Stimulated activated naive CD4-positive, alpha-beta T cell (primary cell): ENCODE measurements around the gene HTR2C.
"Not testable (repeated sequence)": the region's sequence is repeated elsewhere in the genome, so short reads cannot be mapped to it uniquely, and the experiment has no call there.

Experiments used
- DNase-seq, 6 experiments: peaks; one replicate each; lab custom pipeline; 2025; lab: John Stamatoyannopoulos, UW

The HTR2C gene

DNA sequence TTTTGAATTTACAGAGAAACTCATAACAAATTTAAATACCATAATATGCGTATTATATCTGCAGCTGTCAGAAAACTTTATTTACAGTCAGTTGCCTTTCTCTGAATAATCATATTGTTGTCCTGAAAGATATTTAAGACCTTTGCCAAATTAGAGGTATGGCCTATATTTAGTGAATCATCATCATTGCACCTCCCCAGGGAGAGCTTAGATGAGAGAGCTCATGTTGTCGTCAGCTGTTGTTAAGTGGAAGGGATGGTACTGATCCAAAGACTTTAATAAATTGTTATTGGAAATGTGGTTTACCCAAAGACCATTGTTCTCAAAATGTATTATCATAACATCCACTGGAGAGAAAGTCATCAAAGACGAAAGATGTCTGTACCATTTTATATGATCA lies 128.6 kb downstream of the HTR2C start:
- DNase-seq = no peak

DNA sequence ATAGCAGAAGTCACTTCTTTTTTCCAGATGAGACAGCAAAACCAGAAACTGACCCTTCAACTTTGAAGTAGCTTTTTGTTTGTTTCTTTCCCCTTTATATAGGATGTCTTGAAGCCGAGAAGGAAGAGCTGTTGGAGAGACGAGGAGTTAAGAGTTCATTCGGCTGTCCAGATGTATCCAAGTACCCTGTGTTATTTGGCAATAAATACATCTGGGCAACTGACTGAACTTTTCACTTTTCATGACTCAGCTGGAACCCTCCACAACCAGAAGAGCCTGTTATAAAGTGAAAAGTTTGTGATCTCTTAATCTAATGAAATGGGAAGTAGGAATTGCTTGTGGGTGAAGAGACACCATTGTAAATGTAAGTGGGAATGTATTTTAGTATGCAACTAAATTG lies 131.2 kb downstream of the HTR2C start:
- no peak for DNase-seq

DNA sequence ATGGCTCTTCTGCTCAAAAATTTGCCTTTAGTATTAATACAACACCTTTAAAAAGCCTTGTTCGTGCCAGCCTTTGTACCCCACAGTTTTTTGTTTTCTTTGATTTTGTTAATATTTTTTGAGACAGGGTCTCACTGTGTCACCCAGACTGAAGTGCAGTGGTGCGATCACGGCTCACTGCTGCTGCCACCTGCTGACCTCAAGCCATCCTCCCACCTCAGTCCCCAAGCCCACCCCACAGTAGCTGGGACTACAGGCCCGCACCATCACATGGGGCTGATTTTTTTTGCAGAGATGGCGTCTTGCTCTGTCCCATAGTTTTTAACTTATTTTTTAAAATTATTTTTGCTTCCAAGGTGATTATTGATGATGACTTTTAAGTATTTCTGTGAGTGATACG lies 134.0 kb downstream of the HTR2C start:
- DNase-seq = no peak

DNA sequence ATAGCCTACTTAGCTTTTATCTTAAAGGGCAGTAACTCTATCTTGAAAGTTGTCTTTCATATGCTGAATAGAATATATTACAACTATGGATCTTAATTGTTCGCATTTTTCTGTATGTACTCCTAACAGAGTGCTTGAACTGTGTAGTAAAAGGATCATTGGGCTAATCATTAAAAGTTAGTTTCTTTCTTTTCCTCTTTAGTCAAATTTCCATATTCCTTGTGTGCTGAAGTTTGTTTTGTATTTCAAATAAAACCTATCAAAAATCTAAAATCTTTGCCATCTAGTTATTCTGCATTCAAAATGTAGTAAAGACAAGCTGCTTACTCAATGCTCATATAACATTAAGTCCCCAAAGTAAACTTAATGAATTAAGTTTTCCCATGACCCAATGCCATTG lies 182.7 kb downstream of the HTR2C start:
- no peak for DNase-seq

DNA sequence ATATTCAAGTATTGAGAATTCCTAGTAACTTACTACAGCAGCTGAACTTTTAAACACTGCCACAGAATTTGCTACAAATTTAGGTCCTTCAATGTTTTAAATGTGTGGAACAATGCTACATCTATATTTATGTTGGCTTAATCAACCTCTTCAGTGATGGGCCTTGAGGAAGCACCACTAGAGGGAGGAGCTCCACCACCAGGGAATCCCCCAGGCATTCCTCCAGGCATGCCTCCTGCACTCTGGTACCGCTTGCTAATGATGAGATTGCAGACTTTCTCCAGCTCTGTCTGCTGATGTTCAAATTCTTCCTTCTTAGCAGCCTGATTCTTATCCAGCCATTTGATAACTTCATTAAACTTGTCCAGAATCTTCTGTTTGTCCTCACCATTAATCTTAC lies 190.8 kb downstream of the HTR2C start:
- no peak for DNase-seq

DNA sequence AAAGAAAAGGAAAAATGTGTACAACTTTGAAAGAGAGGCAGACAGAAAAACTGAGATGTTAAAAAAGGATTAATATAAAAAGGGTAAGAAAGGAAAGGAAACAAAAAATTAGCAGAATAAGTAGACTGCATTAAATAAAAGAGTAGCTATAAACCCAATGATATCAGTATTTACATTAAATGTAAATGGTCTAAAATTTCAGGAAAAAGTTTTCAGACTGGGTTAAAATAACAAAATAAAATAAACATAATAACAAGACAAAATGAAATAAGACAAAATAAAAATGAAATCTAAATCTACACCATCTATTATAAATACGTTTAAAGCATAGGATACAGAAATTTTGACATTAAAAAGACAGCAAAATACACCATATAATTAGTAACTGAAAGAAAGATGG lies 199.0 kb downstream of the HTR2C start:
- no peak for DNase-seq

DNA sequence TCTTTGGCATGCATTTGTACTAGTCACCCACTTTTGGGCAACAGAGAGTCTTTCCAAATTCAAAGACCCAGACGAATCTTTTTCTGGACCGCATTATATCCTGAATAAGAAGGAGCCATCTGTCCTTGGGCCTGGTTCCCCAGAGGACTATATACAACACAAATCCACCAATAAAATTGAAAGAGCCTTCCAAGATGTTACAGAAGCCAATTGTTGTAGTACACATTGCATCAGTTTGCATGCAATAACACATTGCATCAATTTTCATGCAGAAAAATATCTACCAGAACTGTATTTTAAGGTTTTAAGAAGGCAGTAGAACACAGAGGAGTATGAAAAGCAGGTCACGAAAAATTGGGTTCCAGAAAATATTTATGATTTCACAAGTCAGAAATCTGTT lies 203.2 kb downstream of the HTR2C start:
- no peak for DNase-seq

DNA sequence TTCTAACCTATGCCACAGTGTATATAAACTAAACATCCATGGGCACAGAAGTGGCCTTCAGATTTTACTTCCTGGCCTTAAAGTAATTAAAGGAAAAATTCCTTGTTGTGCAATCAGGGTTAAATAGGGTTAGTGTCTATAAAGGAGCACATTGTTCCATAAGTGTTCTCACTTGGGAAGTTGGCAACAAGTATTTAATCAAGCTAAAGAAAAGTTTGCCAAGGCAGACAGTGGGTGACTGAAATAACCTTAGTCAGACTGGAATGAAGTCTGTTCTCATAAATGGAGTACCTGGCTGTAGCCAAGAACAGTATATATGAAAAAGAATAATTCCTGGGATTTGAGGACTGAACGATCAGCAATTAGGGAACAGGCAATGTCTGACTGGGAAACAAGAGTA lies 213.6 kb downstream of the HTR2C start:
- DNase-seq = no peak

DNA sequence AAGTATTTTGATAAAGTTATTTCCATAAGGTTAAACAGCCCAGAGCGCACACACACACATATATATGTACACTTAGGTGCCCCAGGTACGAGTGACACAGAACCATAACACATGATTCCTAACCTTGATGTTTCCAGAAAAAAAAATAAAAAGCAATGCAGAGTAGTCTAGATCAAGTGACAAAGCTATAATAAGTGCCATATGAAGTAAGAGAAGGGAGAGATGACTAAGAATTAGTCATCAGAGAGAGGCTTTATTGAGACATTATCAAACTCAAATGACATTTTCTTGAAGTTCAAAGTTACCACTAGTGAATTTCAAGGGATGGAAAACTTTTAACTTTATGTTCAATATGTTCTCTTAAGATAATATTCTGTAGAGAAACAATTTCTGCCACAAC lies 215.0 kb downstream of the HTR2C start:
- no peak for DNase-seq

DNA sequence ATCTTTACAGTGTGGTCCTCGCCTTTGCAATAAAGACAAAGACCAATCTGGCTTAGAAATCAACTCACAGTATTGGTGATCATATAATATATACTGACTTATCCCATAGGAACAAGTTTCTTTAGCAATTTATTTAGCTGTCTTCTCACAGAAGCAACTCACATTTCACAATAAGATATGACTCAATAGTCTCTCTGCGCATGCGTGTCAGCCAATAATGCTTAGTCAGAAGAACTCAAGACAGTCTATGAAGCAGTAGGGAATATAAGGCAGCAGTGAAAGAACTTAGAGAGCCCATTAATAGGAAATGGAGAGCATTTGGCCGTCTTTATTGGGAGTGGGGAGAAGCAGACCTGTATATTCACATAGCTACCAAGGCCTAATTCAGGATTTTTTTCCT lies 216.8 kb downstream of the HTR2C start:
- DNase-seq = no peak

DNA sequence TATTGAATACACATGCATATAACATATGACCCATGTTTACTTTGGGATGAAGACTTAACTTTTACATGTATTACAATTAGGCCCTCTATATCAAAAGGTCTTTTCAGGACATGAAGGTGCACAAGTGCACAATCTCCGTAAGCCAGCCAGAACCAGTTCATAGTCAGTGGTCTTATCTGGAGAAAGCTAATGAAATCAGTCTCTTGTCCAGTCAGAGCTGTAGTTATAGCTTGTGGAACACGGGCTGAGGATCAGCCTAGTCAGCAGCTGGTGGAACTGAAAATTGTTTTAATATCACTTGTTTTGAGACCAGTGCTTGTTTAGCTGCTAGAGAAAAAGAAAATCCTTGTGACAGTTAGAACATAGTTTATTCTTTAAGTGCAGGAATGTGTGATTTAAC lies 235.6 kb downstream of the HTR2C start:
- no peak for DNase-seq

DNA sequence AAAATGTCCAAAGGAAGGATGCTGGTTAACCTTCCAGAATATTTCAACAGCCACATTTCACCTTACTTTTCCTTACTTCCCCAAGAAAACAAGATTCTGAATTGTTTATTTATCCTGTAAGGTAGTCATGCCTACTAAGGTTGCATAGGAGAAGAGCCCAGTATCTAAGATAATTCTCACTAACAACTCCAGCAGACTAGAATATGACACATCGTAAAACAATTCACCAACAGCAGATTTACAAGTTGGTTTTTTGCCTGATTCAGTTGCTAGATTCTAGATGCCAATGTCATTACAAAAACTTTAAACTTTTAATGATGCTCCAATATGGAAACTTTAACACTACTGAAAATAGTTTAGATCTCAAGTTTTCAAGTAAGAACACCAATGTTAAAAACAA lies 257.2 kb downstream of the HTR2C start:
- DNase-seq = no peak

DNA sequence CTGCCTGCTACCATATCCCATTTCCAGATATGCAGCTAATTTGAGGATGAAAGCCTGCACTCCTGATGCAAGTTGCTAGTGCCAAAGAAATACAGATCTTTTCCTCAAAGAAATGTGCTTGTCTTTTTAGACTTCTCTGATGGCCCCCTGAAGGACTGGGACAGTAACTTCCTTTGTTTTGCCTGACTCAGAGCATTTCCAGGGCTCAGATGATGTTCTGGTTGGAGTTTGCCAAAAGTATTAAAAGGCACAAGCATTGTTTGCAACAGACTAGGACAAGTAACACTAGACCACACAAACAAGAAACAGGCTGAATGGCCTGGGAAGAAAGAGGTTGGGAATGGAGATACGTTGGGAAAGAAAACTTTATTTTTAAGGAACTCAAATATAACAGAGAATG lies 258.3 kb downstream of the HTR2C start:
- no peak for DNase-seq

DNA sequence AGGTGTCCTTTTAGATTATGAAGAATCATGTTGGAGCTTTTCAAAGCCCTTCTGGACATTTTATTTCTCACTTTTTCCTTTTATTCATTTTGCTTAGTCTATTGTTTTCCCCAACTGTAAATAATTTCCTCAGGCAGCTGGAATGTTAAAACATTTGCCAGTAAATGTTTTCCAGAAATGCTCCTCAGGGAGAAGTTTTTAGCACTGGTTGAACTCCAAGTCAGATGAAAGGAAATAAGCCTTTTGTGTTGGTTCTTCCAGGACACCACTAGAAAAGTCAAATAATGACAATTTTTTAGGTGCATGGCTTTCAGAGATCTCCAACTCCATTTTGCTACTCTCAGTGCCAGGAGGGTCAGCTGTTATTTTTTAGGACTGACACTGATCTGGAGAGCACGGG lies 305.6 kb downstream of the HTR2C start:
- DNase-seq = no peak

DNA sequence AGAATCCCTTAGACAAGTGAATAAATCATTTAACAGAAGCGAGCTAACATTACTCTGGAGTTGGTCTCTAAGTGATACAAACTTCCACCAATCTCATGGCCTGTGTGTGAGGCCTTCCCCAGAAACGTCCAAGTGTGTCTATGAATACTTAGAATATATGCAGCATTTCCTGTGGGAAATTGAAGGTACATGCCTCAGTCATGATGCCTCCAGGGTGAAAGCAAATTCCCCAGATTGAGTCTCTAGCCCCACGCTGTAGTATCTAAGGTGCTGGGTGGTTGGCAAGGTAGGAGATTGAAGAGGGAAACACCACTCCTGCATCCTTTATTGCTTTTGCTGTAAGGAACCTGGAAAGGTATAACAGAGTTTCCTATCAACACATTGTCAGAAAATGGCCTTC lies 319.7 kb downstream of the HTR2C start:
- no peak for DNase-seq

DNA sequence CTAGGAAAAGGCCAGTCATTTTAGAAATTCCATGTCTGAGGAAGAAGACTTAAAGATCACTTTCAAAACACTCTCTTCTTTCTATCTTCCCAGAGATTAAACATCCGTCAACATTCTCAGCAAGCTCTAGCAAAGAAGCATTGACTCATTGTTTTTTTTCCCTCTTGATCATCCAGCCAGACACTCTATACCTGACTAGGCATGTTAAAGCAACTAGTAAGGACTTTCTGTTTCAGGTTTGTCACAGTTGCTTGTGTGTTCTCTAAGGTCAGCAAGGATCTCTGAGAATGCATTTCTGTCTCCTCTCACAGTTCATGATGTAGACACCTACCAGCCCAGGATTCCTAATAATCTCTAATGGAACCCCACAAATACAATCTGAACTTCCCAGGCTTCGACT lies 321.4 kb downstream of the HTR2C start:
- DNase-seq = no peak

DNA sequence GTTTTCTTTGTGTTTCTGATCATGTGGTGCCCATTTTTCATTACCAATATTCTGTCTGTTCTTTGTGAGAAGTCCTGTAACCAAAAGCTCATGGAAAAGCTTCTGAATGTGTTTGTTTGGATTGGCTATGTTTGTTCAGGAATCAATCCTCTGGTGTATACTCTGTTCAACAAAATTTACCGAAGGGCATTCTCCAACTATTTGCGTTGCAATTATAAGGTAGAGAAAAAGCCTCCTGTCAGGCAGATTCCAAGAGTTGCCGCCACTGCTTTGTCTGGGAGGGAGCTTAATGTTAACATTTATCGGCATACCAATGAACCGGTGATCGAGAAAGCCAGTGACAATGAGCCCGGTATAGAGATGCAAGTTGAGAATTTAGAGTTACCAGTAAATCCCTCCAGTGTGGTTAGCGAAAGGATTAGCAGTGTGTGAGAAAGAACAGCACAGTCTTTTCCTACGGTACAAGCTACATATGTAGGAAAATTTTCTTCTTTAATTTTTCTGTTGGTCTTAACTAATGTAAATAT lies 323.2 kb downstream of the HTR2C start:
- no peak for DNase-seq

DNA sequence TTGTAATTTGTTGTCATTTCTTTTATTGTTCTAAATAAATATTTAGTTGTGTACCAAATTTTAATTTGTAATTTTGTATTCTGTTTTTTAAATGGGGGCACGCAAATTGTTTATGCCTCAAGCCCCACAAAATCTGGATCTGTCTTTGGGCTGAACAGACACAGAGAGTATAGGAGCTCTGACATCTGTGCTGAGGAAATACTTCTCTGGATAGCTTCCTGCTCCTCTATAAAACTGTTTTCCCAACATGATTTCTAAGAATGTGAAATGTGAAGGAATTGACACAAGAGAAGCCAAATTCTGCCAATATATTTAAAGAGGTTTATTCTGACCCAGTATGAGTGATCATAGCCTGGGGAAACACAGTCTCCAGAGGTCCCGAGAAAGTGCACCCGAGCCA lies 340.5 kb downstream of the HTR2C start:
- DNase-seq = no peak

DNA sequence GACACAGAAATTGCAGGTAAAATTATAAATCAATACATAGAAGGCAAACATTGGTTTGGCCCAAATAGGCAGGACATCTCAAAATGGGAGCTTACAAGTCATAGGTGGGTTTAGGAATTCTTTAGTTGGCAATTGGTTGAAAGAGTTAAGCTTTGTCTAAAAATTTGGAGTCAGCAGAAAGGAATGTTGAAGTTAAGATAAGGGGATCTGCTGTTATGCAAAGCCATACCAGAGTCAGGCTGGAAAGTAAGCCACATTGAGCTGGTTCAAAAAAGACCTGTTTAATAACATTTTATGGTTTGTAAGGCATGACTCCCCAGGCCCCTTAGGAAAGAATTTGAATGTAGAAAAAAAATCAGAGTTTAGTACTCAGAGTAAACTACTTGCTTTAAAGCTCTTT lies 341.0 kb downstream of the HTR2C start:
- no peak for DNase-seq

DNA sequence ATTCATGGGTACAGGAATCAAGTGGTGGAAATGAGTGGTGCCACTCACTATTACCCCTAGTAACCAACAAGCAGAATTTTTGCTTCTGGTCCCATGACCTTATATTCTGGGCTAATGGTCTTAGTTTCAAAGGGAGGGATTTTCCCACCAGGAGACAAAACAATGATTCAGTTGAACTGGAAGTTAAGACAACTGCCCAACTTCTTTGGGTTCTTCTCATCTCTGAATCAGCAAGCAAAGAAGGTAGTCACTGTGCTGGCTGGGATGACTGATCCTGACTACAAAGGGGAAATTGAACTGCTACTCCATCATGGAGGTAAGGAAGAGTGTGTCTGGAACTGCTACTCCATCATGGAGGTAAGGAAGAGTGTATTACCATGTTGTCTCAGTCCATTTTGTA lies 346.3 kb downstream of the HTR2C start:
- DNase-seq = no peak

DNA sequence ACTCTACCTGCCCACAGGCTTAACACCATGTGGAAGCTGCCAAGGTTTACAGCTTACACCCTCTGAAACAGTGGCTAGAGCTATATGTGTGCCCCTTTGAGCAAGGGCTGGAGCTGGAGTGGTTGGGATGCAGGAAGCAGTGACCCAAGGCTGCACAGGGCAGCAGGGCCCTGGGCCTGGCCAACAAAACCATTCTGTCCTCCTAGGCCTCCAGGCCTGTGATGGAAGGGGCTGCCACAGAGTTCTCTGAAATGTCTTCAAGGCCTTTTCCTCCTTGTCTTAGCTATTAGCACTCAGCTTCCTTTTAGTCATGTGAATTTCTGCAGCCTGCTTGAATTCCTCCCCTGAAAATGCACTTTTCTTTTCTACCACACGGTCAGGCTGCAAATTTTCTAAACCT lies 348.7 kb downstream of the HTR2C start:
- no peak for DNase-seq

DNA sequence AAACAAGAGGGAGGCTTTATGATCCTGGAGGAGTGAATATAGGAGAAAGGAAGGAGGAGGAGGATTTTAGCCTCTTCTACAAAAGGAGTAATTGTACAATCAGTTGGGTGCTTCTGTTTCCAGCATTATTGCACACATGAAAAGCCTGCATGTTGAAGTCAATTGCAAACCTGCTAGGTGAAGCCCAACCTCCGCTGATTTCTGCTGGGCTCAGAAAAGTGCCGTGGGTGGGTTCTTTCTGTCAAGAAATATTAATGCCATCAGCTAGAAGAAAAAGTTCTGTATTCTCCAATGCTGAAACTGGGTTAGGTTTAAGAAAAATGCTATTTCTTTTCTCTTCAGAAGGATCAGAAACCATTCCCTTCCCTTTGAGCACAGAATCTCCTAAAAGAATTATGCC lies 349.4 kb downstream of the HTR2C start:
- DNase-seq = not testable (repeated sequence)

DNA sequence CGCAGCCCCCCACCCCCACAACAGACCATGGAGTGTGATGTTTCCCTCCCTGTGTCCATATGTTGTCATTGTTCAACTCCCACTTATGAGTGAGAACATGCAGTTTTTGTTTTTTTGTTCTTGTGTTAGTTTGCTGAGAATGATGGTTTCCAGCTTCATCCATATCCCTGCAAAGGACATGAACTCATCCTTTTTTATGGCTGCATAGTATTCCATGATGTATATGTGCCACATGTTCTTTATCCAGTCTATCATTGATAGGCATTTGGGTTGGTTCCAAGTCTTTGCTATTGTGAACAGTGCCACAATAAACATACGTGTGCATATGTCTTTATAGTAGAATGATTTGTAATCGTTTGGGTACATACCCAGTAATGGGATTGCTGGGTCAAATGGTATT lies 353.2 kb downstream of the HTR2C start:
- DNase-seq = not testable (repeated sequence)

DNA sequence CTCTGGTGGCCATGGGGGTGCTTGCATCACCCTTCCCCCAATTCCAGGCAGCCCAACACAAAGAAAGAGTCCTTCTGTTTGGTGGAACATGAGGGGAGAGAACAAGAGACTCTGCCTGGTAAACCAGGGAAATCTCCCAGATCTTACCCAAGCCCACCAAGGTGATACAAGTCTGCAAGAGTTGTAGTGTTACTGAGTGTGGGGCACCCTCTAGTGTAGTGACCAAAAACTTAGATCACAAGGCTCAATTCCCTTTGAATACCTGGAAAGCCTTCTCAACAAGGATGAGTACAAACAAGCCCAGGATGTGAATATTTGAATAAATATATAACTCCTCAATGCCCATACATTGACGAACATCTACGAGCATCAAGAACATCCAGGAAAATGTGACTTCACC lies 368.8 kb downstream of the HTR2C start:
- no peak for DNase-seq
